ENCODE measurements around the gene GET4. TPM values are rescaled to one million over a fixed set of nuclear protein-coding genes. Genes with fewer than 3 reads are reported as not detected.

Gene GET4
- total and polyA plus RNA-seq, 2 of the 13 experiments (the other 11 are each of a cell fraction or from before 2014, with no cell fraction given), result 28.2 to 35.2 TPM

GRCh38 chr7:873367-874002 is 2.9 kb upstream of the GET4 start (continued):
- TF ChIP-seq ZBTB7B (CRISPR knock-in tag; IDR thresholded peaks at IDR 0.05) (peak; percentile 61; the same call in 1 of the 2 replicates), PRDM15 (CRISPR knock-in tag; IDR thresholded peaks at IDR 0.05) (peak; percentile 48; the same call in 1 of the 2 replicates), PITX1 (CRISPR knock-in tag; IDR thresholded peaks at IDR 0.05) (0 out of 2 replicates have a peak, but pooled peaks have one; percentile 38), MLLT10 (CRISPR knock-in tag; IDR thresholded peaks at IDR 0.05) (no peak), GMEB1 (CRISPR knock-in tag; IDR thresholded peaks at IDR 0.05; ENCODE audit: borderline replicate concordance) (peak; percentile 63; the same call in 1 of the 2 replicates), ZNF775 (CRISPR knock-in tag; IDR thresholded peaks at IDR 0.05; ENCODE audit: borderline replicate concordance) (no peak), ZNF577 (CRISPR knock-in tag; IDR thresholded peaks at IDR 0.05; ENCODE audit: borderline replicate concordance, low read depth) (no peak), ZSCAN29 (CRISPR knock-in tag; conservative IDR thresholded peaks at IDR 0.05) (no peak), ZBTB33 (CRISPR knock-in tag; IDR thresholded peaks at IDR 0.05) (peak; percentile 97), HINFP (CRISPR knock-in tag; IDR thresholded peaks at IDR 0.05; ENCODE audit: low read depth) (peak; percentile 86), ZFP82 (CRISPR knock-in tag; IDR thresholded peaks at IDR 0.05; ENCODE audit: borderline replicate concordance) (no peak), ZNF678 (CRISPR knock-in tag; IDR thresholded peaks at IDR 0.05) (no peak), TAF15 (IDR thresholded peaks at IDR 0.05; ENCODE audit: low read depth, low read length, poor library complexity, severe bottlenecking) (no peak), RCOR2 (CRISPR knock-in tag; IDR thresholded peaks at IDR 0.05) (no peak), ZNF275 (CRISPR knock-in tag; IDR thresholded peaks at IDR 0.05; ENCODE audit: borderline replicate concordance) (peak; percentile 78; the same call in 1 of the 2 replicates), ZEB1 (IDR thresholded peaks at IDR 0.05; ENCODE audit: insufficient replicate concordance, low read depth) (no peak), DRAP1 (CRISPR knock-in tag; IDR thresholded peaks at IDR 0.05) (peak; percentile 73; the same call in 1 of the 2 replicates), CHD4 (IDR thresholded peaks at IDR 0.05; ENCODE audit: borderline replicate concordance, low read length) (no peak)

Measured in HepG2 (cell line).